Stimulated activated effector memory CD8-positive, alpha-beta T cell treated with anti-CD3 and anti-CD28 coated beads, Interleukin-12 subunit alpha, Interleukin-12 subunit beta, amount 100 ng/mL, for 72 hours (primary cell): ENCODE measurements around the gene STIM1.
A peak's percentile ranks its signal among the peaks of the same experiment; 100 is the strongest.
"Not testable (repeated sequence)": the region's sequence is repeated elsewhere in the genome, so short reads cannot be mapped to it uniquely, and the experiment has no call there.

Source experiments
- ATAC-seq: fragments of 150-1000 bp; cut with Tn5 transposase; 2 replicates; pipeline ENCODE4 v1.10.0; 2021
- DNase-seq, 2 donors: peaks; one replicate each; pipeline ENCODE4 v3.0.0; 2021 to 2022; ENCODE audit warnings: low spot score in 2 of 2
- H3K27ac Mint-ChIP-seq: one replicate; pipeline ENCODE4 v1.8.0; 2022; ENCODE audit warnings: mild to moderate bottlenecking, mixed read lengths
- H3K36me3 Mint-ChIP-seq: one replicate; pipeline ENCODE4 v1.8.0; 2022; ENCODE audit warnings: mild to moderate bottlenecking, mixed read lengths
- H3K4me1 Mint-ChIP-seq: one replicate; pipeline ENCODE4 v1.8.0; 2022; ENCODE audit warnings: mixed read lengths
- H3K4me3 Mint-ChIP-seq: one replicate; pipeline ENCODE4 v1.8.0; 2022; ENCODE audit warnings: mild to moderate bottlenecking, mixed read lengths
- H3K9me3 Mint-ChIP-seq: one replicate; pipeline ENCODE4 v1.8.0; 2022; ENCODE audit warnings: mixed read lengths

Gene STIM1

DNA sequence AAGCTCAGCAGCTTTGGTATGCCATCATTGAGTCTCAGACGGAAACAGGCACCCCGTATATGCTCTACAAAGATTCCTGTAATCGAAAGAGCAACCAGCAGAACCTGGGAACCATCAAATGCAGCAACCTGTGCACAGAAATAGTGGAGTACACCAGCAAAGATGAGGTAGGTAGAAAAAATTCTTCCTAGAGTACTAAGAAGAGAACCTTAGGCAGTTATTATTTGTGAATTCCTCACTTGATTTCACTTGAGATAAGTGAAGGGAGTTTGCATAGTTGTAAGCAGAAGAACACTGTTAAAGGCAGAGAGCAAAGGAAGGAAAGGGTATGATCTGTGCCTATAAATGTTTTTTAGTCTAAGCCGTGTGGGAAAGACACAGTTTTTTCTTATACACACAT lies 267.8 kb downstream of the STIM1 start:
- Mint-ChIP-seq H3K36me3 (peaks cover 100% of the 10 kb centered on the region), H3K27ac (no peak overlapping the region), H3K9me3 (no peaks in the 10 kb centered on the region), H3K4me3 (no peak overlapping the region), H3K4me1 (peaks cover 3% of the 10 kb centered on the region)
- DNase-seq (no peak), ATAC-seq (no peak)

GRCh38 chr11:4125141-4125540 lies 269.7 kb downstream of the STIM1 start:
- Mint-ChIP-seq H3K36me3 (peaks cover 100% of the 10 kb centered on the region), H3K27ac (peak overlapping the region; percentile 1), H3K4me1 (no peaks in the 10 kb centered on the region), H3K4me3 (no peak overlapping the region), H3K9me3 (no peaks in the 10 kb centered on the region)
- DNase-seq (no peak), ATAC-seq (no peak)

DNA sequence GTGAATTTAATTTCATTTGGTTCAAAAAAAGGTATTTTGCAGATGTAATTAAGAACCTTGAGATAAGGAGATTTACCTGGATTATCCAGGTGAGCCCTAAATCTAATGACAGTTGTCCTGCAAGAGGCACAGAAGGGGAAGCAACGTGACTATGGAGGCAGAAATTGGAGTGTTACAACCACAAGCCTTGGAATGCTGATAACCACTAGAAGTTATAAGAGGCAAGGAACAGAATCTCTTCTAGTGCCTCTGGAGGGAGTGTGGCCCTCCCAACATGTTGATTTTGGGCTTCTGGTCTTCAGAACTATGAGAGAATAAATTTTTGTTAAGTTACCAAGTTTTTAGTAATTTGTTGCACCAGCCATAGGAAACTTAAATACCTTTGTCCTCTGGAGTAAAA lies 271.9 kb downstream of the STIM1 start:
- H3K4me1 Mint-ChIP-seq, result no peaks in the 10 kb centered on the region
- no peak overlapping the region for H3K4me3 Mint-ChIP-seq
- ATAC-seq (no peak), DNase-seq (no peak)
- H3K27ac Mint-ChIP-seq, result no peak overlapping the region
- peaks cover 100% of the 10 kb centered on the region for H3K36me3 Mint-ChIP-seq
- H3K9me3 Mint-ChIP-seq, result no peaks in the 10 kb centered on the region

GRCh38 chr11:4130219-4130618 lies 274.8 kb downstream of the STIM1 start:
- peaks cover 97% of the 10 kb centered on the region for H3K36me3 Mint-ChIP-seq
- not testable (repeated sequence) for H3K27ac Mint-ChIP-seq, H3K9me3 Mint-ChIP-seq, DNase-seq, ATAC-seq, H3K4me1 Mint-ChIP-seq, H3K4me3 Mint-ChIP-seq

DNA sequence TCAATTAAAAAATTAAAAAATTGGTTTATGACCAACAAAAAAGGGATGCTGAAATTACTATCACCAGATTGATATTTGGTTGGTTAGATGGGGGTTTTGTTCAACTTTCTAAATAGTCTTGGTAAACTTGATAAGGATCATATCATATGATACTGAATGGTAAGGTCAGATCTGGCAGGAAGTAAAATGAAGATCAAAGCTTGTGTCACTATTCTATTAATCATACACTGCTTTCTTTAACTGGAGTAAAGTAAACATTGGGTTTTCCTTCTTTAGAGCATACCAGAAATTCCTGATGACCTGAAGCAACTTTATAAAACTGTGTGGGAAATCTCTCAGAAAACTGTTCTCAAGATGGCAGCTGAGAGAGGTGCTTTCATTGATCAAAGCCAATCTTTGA lies 279.3 kb downstream of the STIM1 start:
- no peak for ATAC-seq
- Mint-ChIP-seq H3K9me3 (peaks cover 2% of the 10 kb centered on the region), H3K4me3 (no peak overlapping the region), H3K36me3 (peaks cover 84% of the 10 kb centered on the region), H3K4me1 (no peaks in the 10 kb centered on the region), H3K27ac (no peak overlapping the region)
- no peak for DNase-seq

- Mint-ChIP-seq H3K9me3 (peaks cover 2% of the 10 kb centered on the region), H3K4me3 (no peak overlapping the region), H3K36me3 (peaks cover 74% of the 10 kb centered on the region), H3K27ac (no peak overlapping the region), H3K4me1 (no peaks in the 10 kb centered on the region)
- DNase-seq, result no peak
- ATAC-seq, result no peak
Observed at GRCh38 chr11:4138497-4138896, 283.0 kb downstream of the STIM1 start.

GRCh38 chr11:4140067-4140636 lies 284.7 kb downstream of the STIM1 start:
- H3K27ac Mint-ChIP-seq, result peak overlapping the region; percentile 26
- peaks cover 58% of the 10 kb centered on the region for H3K36me3 Mint-ChIP-seq
- H3K9me3 Mint-ChIP-seq, result peaks cover 2% of the 10 kb centered on the region
- no peak for ATAC-seq
- H3K4me1 Mint-ChIP-seq, result no peaks in the 10 kb centered on the region
- DNase-seq, result no peak
- no peak overlapping the region for H3K4me3 Mint-ChIP-seq
